ENCODE data around the gene CADPS2. TPM values are rescaled to one million over a fixed set of nuclear protein-coding genes. Genes with fewer than 3 reads are reported as not detected.

CADPS2 gene
- total RNA-seq, 1 experiment from 2014 or later = 12.2 TPM

DNA sequence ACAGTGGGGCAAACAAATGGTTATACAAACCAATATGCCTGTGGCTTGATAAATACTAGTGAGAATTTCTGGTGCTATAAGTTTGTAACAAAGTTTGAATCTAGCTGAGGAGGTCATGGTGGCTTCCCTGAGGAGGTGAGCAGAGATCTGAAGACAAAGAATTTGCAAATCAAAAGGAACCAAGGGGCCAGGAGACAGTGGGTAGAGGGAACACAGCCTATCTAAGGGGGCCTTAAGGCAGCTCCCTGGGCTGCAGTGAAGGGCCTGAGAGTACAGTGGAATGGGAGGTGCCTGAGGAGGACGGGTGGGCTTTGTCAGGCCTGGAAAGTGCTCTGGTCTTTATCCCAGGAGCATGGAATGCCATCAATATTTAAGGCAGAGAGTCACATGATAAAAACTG is 209.1 kb downstream of the CADPS2 start:
- no peak for TF ChIP-seq ZNF121 (CRISPR knock-in tag; IDR thresholded peaks at IDR 0.05)
- 0 out of 2 replicates have a peak, but pooled peaks have one; percentile 11 for TF ChIP-seq ZNF423 (CRISPR knock-in tag; IDR thresholded peaks at IDR 0.05)
- no peak for TF ChIP-seq ZNF396 (CRISPR knock-in tag; IDR thresholded peaks at IDR 0.05; ENCODE audit: borderline replicate concordance)
- ATAC-seq = peak; percentile 65
- DNase-seq (ENCODE audit: low spot score) = no peak
- peaks cover 27% of the 10 kb centered on the region for H3K36me3 Mint-ChIP-seq
- CTCF ChIA-PET = interaction anchor here (0.6 to 2.3 kb wide), 2 partner anchors 12 to 1199 kb away, joined by 3 to 7 read pairs; no protein-coding TSS in a partner anchor
- POLR2A ChIA-PET = no interaction called here
- peak overlapping the region; percentile 100 for H3K27ac Mint-ChIP-seq
- H3K27me3 Mint-ChIP-seq (ENCODE audit: low read depth) = no peaks in the 10 kb centered on the region
- peaks cover 25% of the 10 kb centered on the region for H3K9me3 Mint-ChIP-seq
- H3K4me1 Mint-ChIP-seq = peaks cover 58% of the 10 kb centered on the region
- no peak overlapping the region for H3K4me3 Mint-ChIP-seq

- ChIA-PET CTCF (interaction anchor here (2.3 kb wide), 1 partner anchor 13 kb away, joined by 7 read pairs; no protein-coding TSS in a partner anchor), POLR2A (no interaction called here)
- ATAC-seq (no peak), DNase-seq (ENCODE audit: low spot score) (no peak)
- Mint-ChIP-seq H3K36me3 (peaks cover 27% of the 10 kb centered on the region), H3K4me1 (peaks cover 60% of the 10 kb centered on the region), H3K4me3 (no peak overlapping the region), H3K9me3 (peaks cover 25% of the 10 kb centered on the region), H3K27ac (peak overlapping the region; percentile 100), H3K27me3 (ENCODE audit: low read depth) (no peaks in the 10 kb centered on the region)
- TF ChIP-seq EMX1 (CRISPR knock-in tag; IDR thresholded peaks at IDR 0.05) (no peak), ESRRA (CRISPR knock-in tag; IDR thresholded peaks at IDR 0.05; ENCODE audit: borderline replicate concordance) (no peak), ZNF219 (CRISPR knock-in tag; IDR thresholded peaks at IDR 0.05; ENCODE audit: borderline replicate concordance) (no peak), SP1 (CRISPR knock-in tag; conservative IDR thresholded peaks at IDR 0.05) (no peak)
- TF ChIP-seq, protein P1, sequence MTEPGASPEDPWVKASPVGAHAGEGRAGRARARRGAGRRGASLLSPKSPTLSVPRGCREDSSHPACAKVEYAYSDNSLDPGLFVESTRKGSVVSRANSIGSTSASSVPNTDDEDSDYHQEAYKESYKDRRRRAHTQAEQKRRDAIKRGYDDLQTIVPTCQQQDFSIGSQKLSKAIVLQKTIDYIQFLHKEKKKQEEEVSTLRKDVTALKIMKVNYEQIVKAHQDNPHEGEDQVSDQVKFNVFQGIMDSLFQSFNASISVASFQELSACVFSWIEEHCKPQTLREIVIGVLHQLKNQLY (CRISPR knock-in tag; IDR thresholded peaks at IDR 0.05) = no peak
Measured at GRCh38 chr7:122676466-122676865, 209.8 kb downstream of the CADPS2 start.

DNA sequence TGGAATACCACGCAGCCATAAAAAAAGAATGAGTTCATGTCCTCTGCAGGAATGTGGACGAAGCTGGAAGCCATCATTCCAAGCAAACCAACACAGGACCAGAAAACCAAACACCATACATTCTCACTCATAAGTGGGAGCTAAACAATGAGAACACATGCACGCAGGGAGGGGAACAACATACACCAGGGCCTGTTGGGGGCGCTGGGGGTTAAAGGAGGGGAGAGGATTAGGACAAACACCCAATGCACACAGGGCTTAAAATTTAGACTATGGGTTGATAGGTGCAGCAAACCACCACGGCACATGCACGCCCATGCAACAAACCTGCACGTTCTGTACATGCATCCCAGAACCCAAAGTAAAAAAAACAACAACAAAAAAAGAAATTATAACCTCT is 210.6 kb downstream of the CADPS2 start:
- POLR2A ChIA-PET = interaction anchor here (0.6 kb wide), 1 partner anchor 63 kb away, joined by 8 read pairs; no protein-coding TSS in a partner anchor
- TF ChIP-seq MAX (CRISPR knock-in tag; IDR thresholded peaks at IDR 0.05) (no peak), HMGA2 (CRISPR knock-in tag; IDR thresholded peaks at IDR 0.05) (no peak), ZNF396 (CRISPR knock-in tag; IDR thresholded peaks at IDR 0.05; ENCODE audit: borderline replicate concordance) (no peak)
- TF ChIP-seq, protein P2, sequence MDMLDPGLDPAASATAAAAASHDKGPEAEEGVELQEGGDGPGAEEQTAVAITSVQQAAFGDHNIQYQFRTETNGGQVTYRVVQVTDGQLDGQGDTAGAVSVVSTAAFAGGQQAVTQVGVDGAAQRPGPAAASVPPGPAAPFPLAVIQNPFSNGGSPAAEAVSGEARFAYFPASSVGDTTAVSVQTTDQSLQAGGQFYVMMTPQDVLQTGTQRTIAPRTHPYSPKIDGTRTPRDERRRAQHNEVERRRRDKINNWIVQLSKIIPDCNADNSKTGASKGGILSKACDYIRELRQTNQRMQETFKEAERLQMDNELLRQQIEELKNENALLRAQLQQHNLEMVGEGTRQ (CRISPR knock-in tag; IDR thresholded peaks at IDR 0.05) = no peak
- ATAC-seq (no peak), DNase-seq (ENCODE audit: low spot score) (no peak)
- H3K27ac Mint-ChIP-seq = peak overlapping the region; percentile 68; the same call in 1 of the 2 replicates
- CTCF ChIA-PET = interaction anchor here (1.0 kb wide), 2 partner anchors 9 to 127 kb away, joined by 4 to 5 read pairs; no protein-coding TSS in a partner anchor
- H3K27me3 Mint-ChIP-seq (ENCODE audit: low read depth) = no peaks in the 10 kb centered on the region
- no peak overlapping the region for H3K4me3 Mint-ChIP-seq
- H3K4me1 Mint-ChIP-seq = peaks cover 67% of the 10 kb centered on the region
- H3K9me3 Mint-ChIP-seq = peaks cover 25% of the 10 kb centered on the region
- peaks cover 27% of the 10 kb centered on the region for H3K36me3 Mint-ChIP-seq

- peaks cover 25% of the 10 kb centered on the region for H3K9me3 Mint-ChIP-seq
- H3K27ac Mint-ChIP-seq = no peak overlapping the region
- H3K27me3 Mint-ChIP-seq (ENCODE audit: low read depth) = no peaks in the 10 kb centered on the region
- peaks cover 63% of the 10 kb centered on the region for H3K4me1 Mint-ChIP-seq
- TF ChIP-seq NR3C1 (CRISPR knock-in tag; conservative IDR thresholded peaks at IDR 0.05; ENCODE audit: low read depth) = no peak
- H3K36me3 Mint-ChIP-seq = peaks cover 27% of the 10 kb centered on the region
- POLR2A ChIA-PET = interaction anchor here (0.6 kb wide), 1 partner anchor 64 kb away, joined by 8 read pairs; no protein-coding TSS in a partner anchor
- no peak overlapping the region for H3K4me3 Mint-ChIP-seq
- DNase-seq (ENCODE audit: low spot score) = no peak
- CTCF ChIA-PET = interaction anchor here (1.0 kb wide), 2 partner anchors 9 to 127 kb away, joined by 4 to 5 read pairs; no protein-coding TSS in a partner anchor
- ATAC-seq = no peak
Measured at GRCh38 chr7:122675011-122675410, 211.2 kb downstream of the CADPS2 start.

DNA sequence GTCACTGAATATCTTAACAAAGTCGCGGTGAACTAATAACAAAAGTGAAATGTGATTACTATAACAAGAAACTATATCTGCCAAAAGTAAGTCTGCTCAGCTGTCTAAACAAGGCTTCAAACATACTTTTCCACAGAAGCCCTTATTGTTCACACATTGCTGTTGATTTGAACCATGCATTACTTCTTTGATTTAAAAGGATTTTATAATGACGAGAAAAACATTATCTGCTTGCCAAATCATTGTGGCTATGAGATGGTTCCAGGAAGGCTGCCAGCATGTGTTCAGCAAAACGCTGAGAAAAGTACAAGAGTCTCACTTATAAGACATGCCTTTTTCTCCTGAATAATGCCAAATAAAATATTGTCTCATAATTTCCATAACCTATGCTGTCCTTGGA is 211.8 kb downstream of the CADPS2 start:
- ChIA-PET POLR2A (no interaction called here), CTCF (no interaction called here)
- no peak for DNase-seq (ENCODE audit: low spot score)

More for the DNA sequence above, 211.8 kb downstream of the CADPS2 start:
- no peaks in the 10 kb centered on the region for H3K27me3 Mint-ChIP-seq (ENCODE audit: low read depth)
- H3K4me1 Mint-ChIP-seq = peaks cover 58% of the 10 kb centered on the region
- ATAC-seq = no peak
- H3K27ac Mint-ChIP-seq = no peak overlapping the region
- peaks cover 27% of the 10 kb centered on the region for H3K36me3 Mint-ChIP-seq
- peaks cover 25% of the 10 kb centered on the region for H3K9me3 Mint-ChIP-seq
- no peak for TF ChIP-seq GTF2I (CRISPR knock-in tag; conservative IDR thresholded peaks at IDR 0.05)
- TF ChIP-seq TEAD4 (CRISPR knock-in tag; IDR thresholded peaks at IDR 0.05) = no peak
- TF ChIP-seq, protein P3, sequence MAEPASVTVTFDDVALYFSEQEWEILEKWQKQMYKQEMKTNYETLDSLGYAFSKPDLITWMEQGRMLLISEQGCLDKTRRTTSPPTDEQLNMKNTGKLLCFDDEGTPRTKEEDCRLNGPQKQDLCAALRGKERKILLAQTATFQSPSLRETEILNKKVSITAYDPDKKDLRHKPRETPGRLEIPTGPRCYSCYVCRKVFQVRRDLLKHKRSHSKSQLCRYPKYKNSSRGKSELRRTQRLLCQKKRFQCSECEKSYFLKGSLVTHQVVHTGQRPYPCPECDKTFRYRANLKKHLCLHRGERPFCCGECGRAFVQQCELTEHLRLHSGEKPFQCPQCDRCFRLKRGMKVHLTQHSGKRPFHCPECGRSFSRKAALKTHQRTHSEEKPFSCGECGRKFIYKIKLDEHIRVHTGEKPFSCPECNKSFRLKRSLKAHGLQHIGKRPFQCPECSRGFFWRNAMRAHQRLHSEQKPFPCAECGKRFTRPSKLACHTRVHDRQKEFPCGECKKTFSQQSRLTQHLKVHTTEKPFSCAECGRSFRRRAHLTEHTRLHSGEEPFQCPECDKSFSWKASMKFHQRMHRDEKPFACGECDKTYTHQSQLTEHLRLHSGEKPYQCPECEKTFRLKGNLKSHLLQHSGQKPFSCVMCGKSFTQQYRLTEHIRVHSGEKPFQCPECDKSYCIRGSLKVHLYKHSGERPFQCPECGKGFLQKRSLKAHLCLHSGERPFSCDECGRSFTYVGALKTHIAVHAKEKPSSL (CRISPR knock-in tag; conservative IDR thresholded peaks at IDR 0.05) = no peak
- no peak for TF ChIP-seq PRRX2 (CRISPR knock-in tag; IDR thresholded peaks at IDR 0.05)
- TF ChIP-seq CTCF (IDR thresholded peaks at IDR 0.05) = no peak
- no peak for TF ChIP-seq ZMAT4 (CRISPR knock-in tag; IDR thresholded peaks at IDR 0.05)
- H3K4me3 Mint-ChIP-seq = no peak overlapping the region

All from WTC11 (cell line).